Upper lobe of right lung (tissue), 1 donor: ENCODE data around the gene PLA2G2F. TPM values are rescaled to one million over a fixed set of nuclear protein-coding genes. Genes with fewer than 3 reads are reported as not detected.

Experiments
- ATAC-seq: fragments of 200-7000 bp; cut with Tn5 transposase; one replicate; pipeline ENCODE4 v1.9.1; 2020; ENCODE audit warnings: mild to moderate bottlenecking, moderate library complexity
- DNase-seq: peaks from one replicate; pipeline ENCODE4 v3.0.0-alpha.2; 2020
- H3K27ac ChIP-seq: fragments of 200-600 bp; one replicate; pipeline ENCODE4 v1.8.0; 2022
- H3K27me3 ChIP-seq: fragments of 200-600 bp; one replicate; pipeline ENCODE4 v1.8.0; 2022; ENCODE audit warnings: mild to moderate bottlenecking
- H3K36me3 ChIP-seq: fragments of 200-600 bp; one replicate; pipeline ENCODE4 v1.8.0; 2022
- H3K4me1 ChIP-seq: fragments of 200-600 bp; one replicate; pipeline ENCODE4 v1.8.0; 2022
- H3K4me3 ChIP-seq: fragments of 200-600 bp; one replicate; pipeline ENCODE4 v1.8.0; 2022; ENCODE audit warnings: mild to moderate bottlenecking
- H3K9me3 ChIP-seq: fragments of 200-600 bp; one replicate; pipeline ENCODE4 v1.8.0; 2022
- intact Hi-C: fragments of 100-400 bp; cut with DNase I; formaldehyde crosslinking; loops from one replicate; pipeline ENCODE4 v1.11.0; 2022
- total RNA-seq: library from RNA; stranded (reverse); fragmentation: NEBNext Ultra II Directional; extraction: Animal tissue kit (Norgen Biotek cat#: 25700); gene quantifications from one replicate; pipeline ENCODE4 v1.2.1, GENCODE V29; 2021
- TF ChIP-seq, protein P1 (sequence below): fragments of 200-600 bp; IDR thresholded peaks from one replicate; pipeline ENCODE4 v1.8.0; 2022; ENCODE audit warnings: antibody characterized with exemption
- donor health status: DM: no; HTN: yes; CAD: no; lungs with severe emphysema.

Gene PLA2G2F
- total RNA-seq, 1 donor from 2014 or later = not detected

DNA sequence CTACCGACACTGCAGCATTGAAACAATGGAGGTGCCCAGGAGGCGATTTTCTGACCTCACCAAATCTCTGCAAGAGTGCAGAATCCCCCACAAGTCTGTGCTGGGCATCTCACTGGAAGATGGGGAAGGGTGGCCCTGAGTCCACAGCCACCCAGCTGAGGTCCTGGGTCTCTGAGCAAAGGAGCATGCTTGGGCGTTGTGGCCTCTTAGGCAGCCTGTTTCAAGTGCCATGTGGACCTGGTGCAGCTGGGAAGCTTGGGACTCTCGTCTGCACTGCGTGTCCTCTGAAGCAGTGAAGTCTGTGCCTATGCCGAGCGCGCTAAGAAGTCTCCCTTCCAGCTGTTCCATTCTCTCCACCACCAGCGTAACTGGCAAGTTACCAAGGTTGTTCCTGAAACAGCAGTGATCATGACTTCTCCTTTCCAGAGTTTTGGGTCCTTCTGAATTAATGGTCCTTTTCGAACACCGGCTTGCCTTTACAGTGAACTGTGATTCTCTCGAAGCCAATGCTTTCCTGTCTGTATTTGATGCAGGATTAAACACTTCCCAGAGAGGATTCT lies 52.2 kb downstream of the PLA2G2F start:
- intact Hi-C loops = no loop called here
- Histone ChIP-seq H3K9me3 (no peaks in the 10 kb centered on the region), H3K4me1 (peaks cover 22% of the 10 kb centered on the region), H3K4me3 (no peak overlapping the region), H3K27me3 (no peaks in the 10 kb centered on the region), H3K27ac (no peak overlapping the region), H3K36me3 (no peaks in the 10 kb centered on the region)
- TF ChIP-seq, protein P1, sequence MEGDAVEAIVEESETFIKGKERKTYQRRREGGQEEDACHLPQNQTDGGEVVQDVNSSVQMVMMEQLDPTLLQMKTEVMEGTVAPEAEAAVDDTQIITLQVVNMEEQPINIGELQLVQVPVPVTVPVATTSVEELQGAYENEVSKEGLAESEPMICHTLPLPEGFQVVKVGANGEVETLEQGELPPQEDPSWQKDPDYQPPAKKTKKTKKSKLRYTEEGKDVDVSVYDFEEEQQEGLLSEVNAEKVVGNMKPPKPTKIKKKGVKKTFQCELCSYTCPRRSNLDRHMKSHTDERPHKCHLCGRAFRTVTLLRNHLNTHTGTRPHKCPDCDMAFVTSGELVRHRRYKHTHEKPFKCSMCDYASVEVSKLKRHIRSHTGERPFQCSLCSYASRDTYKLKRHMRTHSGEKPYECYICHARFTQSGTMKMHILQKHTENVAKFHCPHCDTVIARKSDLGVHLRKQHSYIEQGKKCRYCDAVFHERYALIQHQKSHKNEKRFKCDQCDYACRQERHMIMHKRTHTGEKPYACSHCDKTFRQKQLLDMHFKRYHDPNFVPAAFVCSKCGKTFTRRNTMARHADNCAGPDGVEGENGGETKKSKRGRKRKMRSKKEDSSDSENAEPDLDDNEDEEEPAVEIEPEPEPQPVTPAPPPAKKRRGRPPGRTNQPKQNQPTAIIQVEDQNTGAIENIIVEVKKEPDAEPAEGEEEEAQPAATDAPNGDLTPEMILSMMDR = no peak
- ATAC-seq = no peak
- DNase-seq = no peak

DNA sequence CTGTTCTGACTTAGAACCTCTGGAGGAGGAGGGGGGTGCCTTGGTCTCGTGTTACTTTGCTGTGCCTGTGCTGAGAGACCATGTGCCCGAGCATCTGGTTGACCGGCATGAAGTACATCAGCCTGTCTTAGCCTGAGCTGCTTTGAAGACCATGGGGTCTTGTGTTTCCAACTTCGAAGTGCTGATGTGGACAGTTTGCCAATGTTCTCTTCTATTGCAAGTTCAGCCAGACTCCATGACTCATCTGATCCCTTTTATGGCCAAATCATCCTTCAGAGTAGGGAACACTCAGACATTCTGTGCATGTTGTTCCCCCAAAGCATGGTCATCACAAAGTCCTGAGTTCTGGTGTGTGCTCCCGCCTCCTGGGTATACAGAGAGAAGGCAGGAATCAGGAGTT lies 53.2 kb downstream of the PLA2G2F start:
- peaks cover 12% of the 10 kb centered on the region for H3K4me1 ChIP-seq
- intact Hi-C loops = no loop called here
- H3K27me3 ChIP-seq = no peaks in the 10 kb centered on the region
- DNase-seq (no peak), ATAC-seq (no peak)
- TF ChIP-seq, protein P1 = no peak
- H3K4me3 ChIP-seq = no peak overlapping the region
- no peaks in the 10 kb centered on the region for H3K36me3 ChIP-seq
- no peak overlapping the region for H3K27ac ChIP-seq
- no peaks in the 10 kb centered on the region for H3K9me3 ChIP-seq

DNA sequence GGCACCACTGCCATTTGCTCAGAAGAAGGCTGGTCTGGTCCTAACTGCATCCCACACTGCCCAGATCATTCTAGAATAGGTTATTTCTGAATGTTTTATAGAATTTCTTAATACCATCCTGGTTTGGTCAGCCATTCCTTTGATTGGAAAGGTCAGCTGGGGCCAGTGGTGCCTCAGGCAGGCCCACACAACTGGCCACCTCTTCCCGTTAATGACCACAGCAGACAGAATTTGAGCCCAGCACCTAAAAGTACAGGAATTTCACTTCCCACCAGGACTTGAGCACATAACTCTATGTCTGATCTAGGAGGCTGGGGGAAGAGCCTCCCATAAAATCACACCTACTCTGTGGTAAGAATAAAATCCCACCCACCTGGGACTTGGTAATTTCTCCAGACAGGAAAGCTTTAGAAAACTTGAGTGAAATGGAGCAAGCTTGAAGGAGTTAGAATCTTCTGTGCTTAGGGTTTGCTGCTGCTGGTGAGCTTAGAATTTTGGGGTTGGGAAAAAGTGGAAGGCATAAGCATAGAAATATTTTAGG lies 53.8 kb downstream of the PLA2G2F start:
- intact Hi-C loops = no loop called here

DNA sequence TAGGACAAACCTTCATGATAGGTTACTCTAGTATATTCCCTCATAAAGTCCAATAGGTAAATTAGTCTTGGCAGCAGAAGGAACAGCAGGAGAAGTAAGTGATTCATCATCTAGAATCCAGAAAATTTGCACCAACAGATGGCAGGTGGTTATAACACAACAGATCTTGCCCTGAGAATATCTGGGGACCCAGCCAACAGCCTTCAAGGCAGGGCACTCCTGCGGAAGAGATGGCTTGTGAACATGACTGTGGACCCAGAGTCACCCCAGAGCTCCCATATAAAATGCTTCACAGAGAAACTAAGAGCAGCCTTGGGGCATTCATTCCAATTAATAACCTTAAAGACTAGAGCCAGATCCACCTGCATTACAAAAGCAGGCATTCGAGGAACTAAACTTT lies 55.1 kb downstream of the PLA2G2F start:
- no peak overlapping the region for H3K4me3 ChIP-seq
- intact Hi-C loops = no loop called here

More for the DNA sequence above, 53.8 kb downstream of the PLA2G2F start:
- no peaks in the 10 kb centered on the region for H3K36me3 ChIP-seq
- H3K4me1 ChIP-seq = peaks cover 7% of the 10 kb centered on the region
- H3K9me3 ChIP-seq = no peaks in the 10 kb centered on the region
- no peaks in the 10 kb centered on the region for H3K27me3 ChIP-seq
- ATAC-seq = no peak
- no peak for DNase-seq
- H3K27ac ChIP-seq = no peak overlapping the region
- H3K4me3 ChIP-seq = no peak overlapping the region
- TF ChIP-seq, protein P1 = no peak

DNA sequence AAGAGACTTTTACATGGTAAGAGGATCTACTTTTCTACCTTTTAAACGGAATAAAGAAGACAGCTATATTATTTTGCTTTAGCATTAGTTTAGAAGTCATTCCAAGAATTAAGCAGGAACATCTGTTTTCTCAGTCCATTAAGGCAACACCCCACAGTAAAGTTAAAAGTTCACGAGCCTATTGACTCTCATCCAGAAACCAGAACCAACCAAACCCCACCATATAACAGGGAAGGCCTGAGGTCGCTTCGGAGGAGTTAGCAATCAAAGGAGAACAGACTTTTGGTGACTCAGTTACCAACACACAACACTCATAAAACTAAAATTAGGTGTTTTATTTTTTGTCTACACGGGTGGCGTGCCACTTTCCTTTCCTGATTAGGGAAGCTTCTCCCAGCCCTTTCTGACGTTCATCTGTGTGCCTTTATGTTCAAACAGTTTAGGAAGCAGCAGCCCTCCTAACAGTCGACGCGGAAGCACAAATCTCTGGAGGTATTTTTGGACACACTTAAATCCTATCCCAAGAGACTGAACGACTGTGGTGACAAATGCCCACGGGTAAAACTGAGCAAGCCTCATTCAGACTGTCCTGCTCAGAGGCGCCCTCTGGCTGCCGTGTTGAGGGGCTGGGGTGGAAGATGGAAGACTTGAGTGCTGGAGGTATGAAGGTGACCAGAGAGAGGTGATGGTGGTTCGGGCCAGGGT lies 55.8 kb downstream of the PLA2G2F start:
- no peaks in the 10 kb centered on the region for H3K27me3 ChIP-seq
- no peaks in the 10 kb centered on the region for H3K9me3 ChIP-seq
- no peaks in the 10 kb centered on the region for H3K36me3 ChIP-seq
- intact Hi-C loops = no loop called here
- peaks cover 7% of the 10 kb centered on the region for H3K4me1 ChIP-seq
- H3K4me3 ChIP-seq = no peak overlapping the region
- peak; percentile 88 for DNase-seq
- peak; percentile 92 for ATAC-seq
- TF ChIP-seq, protein P1 = peak; percentile 81
- no peak overlapping the region for H3K27ac ChIP-seq

More for the DNA sequence above, 55.1 kb downstream of the PLA2G2F start:
- H3K36me3 ChIP-seq = no peaks in the 10 kb centered on the region
- no peaks in the 10 kb centered on the region for H3K27me3 ChIP-seq
- H3K27ac ChIP-seq = no peak overlapping the region
- DNase-seq (no peak), ATAC-seq (no peak)
- H3K9me3 ChIP-seq = no peaks in the 10 kb centered on the region
- TF ChIP-seq, protein P1 = no peak
- H3K4me1 ChIP-seq = peaks cover 7% of the 10 kb centered on the region
